IMR-90 (cell line): ENCODE results near the gene SMCHD1. TPM values are rescaled to one million over a fixed set of nuclear protein-coding genes. Genes with fewer than 3 reads are reported as not detected.

ENCODE experiments used
- ATAC-seq: fragments of 200-7000 bp; cut with Tn5 transposase; 2 replicates; pipeline ENCODE4 v1.9.1; 2020; ENCODE audit warnings: low read depth, mild to moderate bottlenecking, moderate library complexity
- BruUV-seq: library from RNA; stranded (reverse); fragments of 400-500 nt; replicated peaks from 2 replicates; lab custom pipeline; 2021; lab: Mats Ljungman, UMichigan
- CTCF ChIA-PET: fragments of 300-600 bp; formaldehyde crosslinking; extraction: SDS; loops from one replicate; lab custom pipeline; 2021; ENCODE audit warnings: antibody characterized with exemption; lab: Yijun Ruan, JAX
- POLR2A ChIA-PET: fragments of 300-600 bp; sonication (Branson Sonifier 250); formaldehyde crosslinking; loops from one replicate; lab custom pipeline; 2022; ENCODE audit warnings: antibody characterized with exemption; ENCODE audit not compliant: unreplicated experiment; lab: Charles Lee
- DNase-seq: peaks from one replicate; pipeline ENCODE4 v3.0.0; 2013
- H2AFZ ChIP-seq: replicated peaks from 2 replicates; pipeline ENCODE3; 2013; ENCODE audit warnings: low read length, mild to moderate bottlenecking; ENCODE audit not compliant: poor library complexity
- H2AK5ac ChIP-seq: 2 replicates; pipeline ENCODE4 v1.6.1; 2013; ENCODE audit warnings: low read depth, low read length, inconsistent platforms
- H2AK9ac ChIP-seq: replicated peaks from 2 replicates; pipeline ENCODE3; 2013; ENCODE audit warnings: mild to moderate bottlenecking, low read depth, low read length, moderate library complexity; ENCODE audit not compliant: poor library complexity
- H2BK120ac ChIP-seq: 2 replicates; pipeline ENCODE4 v1.6.1; 2013; ENCODE audit warnings: low read depth, low read length, inconsistent platforms
- H2BK15ac ChIP-seq: 3 replicates; pipeline ENCODE4 v1.6.1; 2013; ENCODE audit warnings: low read depth, low read length, inconsistent platforms
- H2BK20ac ChIP-seq: 2 replicates; pipeline ENCODE4 v1.6.1; 2013; ENCODE audit warnings: low read depth, mild to moderate bottlenecking, inconsistent platforms, low read length, moderate library complexity
- H2BK5ac ChIP-seq: 2 replicates; pipeline ENCODE4 v1.6.1; 2013; ENCODE audit warnings: mild to moderate bottlenecking, low read depth, low read length, inconsistent platforms; ENCODE audit not compliant: poor library complexity, severe bottlenecking
- H3K14ac ChIP-seq: replicated peaks from 2 replicates; pipeline ENCODE4 v1.6.1; 2013; ENCODE audit warnings: low read depth, low read length, inconsistent platforms
- H3K18ac ChIP-seq: 2 replicates; pipeline ENCODE4 v1.6.1; 2013; ENCODE audit warnings: low read depth, low read length, control low read depth
- H3K23ac ChIP-seq: 2 replicates; pipeline ENCODE4 v1.6.1; 2013; ENCODE audit warnings: low read depth, low read length, inconsistent platforms
- H3K27ac ChIP-seq: 2 replicates; pipeline ENCODE4 v1.5.1; 2013; ENCODE audit warnings: mild to moderate bottlenecking, control low read depth, low read length; ENCODE audit not compliant: insufficient read depth
- H3K27me3 ChIP-seq: 2 replicates; pipeline ENCODE4 v1.6.1; 2013; ENCODE audit warnings: low read length; ENCODE audit not compliant: control insufficient read depth, insufficient read depth
- H3K36me3 ChIP-seq: 2 replicates; pipeline ENCODE4 v1.6.1; 2013; ENCODE audit warnings: low read length, mixed read lengths; ENCODE audit not compliant: control insufficient read depth, insufficient read depth
- H3K4ac ChIP-seq: 2 replicates; pipeline ENCODE4 v1.6.1; 2013; ENCODE audit warnings: low read depth, low read length, inconsistent platforms
- H3K4me1 ChIP-seq: 2 replicates; pipeline ENCODE4 v1.6.1; 2013; ENCODE audit warnings: low read length, mixed read lengths; ENCODE audit not compliant: control insufficient read depth, insufficient read depth
- H3K4me2 ChIP-seq: 2 replicates; pipeline ENCODE4 v1.6.1; 2013; ENCODE audit warnings: low read depth, mild to moderate bottlenecking, control low read depth, low read length, moderate library complexity
- H3K4me3 ChIP-seq: 2 replicates; pipeline ENCODE4 v1.5.1; 2013; ENCODE audit warnings: low read depth, mild to moderate bottlenecking, control low read depth, low read length, moderate library complexity; ENCODE audit not compliant: insufficient read depth
- H3K56ac ChIP-seq: 2 replicates; pipeline ENCODE4 v1.6.1; 2013; ENCODE audit warnings: low read length, inconsistent platforms; ENCODE audit not compliant: insufficient read depth; ENCODE audit errors: extremely low read depth
- H3K79me1 ChIP-seq, 2 experiments: 2 replicates each; pipeline ENCODE4 v1.6.1; 2013; ENCODE audit warnings: low read length in 2 of 2, inconsistent platforms in 1 of 2, low read depth in 1 of 2
- H3K9ac ChIP-seq: 2 replicates; pipeline ENCODE4 v1.6.1; 2013; ENCODE audit warnings: low read depth, low read length, control low read depth
- H3K9me1 ChIP-seq: 2 replicates; pipeline ENCODE4 v1.6.1; 2013; ENCODE audit warnings: low read length, inconsistent platforms; ENCODE audit not compliant: insufficient read depth
- H3K9me3 ChIP-seq: 2 replicates; pipeline ENCODE4 v1.6.1; 2013; ENCODE audit warnings: low read length; ENCODE audit not compliant: control insufficient read depth, insufficient read depth
- H4K20me1 ChIP-seq: 2 replicates; pipeline ENCODE4 v1.6.1; 2013; ENCODE audit warnings: low read length, inconsistent platforms; ENCODE audit not compliant: insufficient read depth
- H4K5ac ChIP-seq: 2 replicates; pipeline ENCODE4 v1.6.1; 2013; ENCODE audit warnings: mild to moderate bottlenecking, low read depth, low read length, control low read depth
- H4K8ac ChIP-seq, 2 experiments: 2 replicates each; pipeline ENCODE4 v1.6.1; 2013; ENCODE audit warnings: low read depth in 2 of 2, low read length in 2 of 2, control low read depth in 1 of 2, inconsistent platforms in 1 of 2
- H4K91ac ChIP-seq: 2 replicates; pipeline ENCODE4 v1.6.1; 2013; ENCODE audit warnings: low read depth, low read length, inconsistent platforms; ENCODE audit not compliant: insufficient read depth
- ELK1 ChIP-seq: fragments of 150-350 bp; IDR thresholded peaks from 2 replicates; pipeline ENCODE4 v1.6.1; 2016; ENCODE audit warnings: low read depth, mild to moderate bottlenecking, low read length, moderate library complexity, borderline replicate concordance
- FOS ChIP-seq: fragments of 150-350 bp; IDR thresholded peaks from 2 replicates; pipeline ENCODE4 v1.6.1; 2016; ENCODE audit warnings: low read depth, low read length
- RFX5 ChIP-seq: IDR thresholded peaks from 2 replicates; pipeline ENCODE4 v1.8.0; 2012; ENCODE audit warnings: low read depth, mild to moderate bottlenecking, low read length, moderate library complexity
- USF2 ChIP-seq: fragments of 150-350 bp; IDR thresholded peaks from 2 replicates; pipeline ENCODE4 v1.6.1; 2017; ENCODE audit warnings: mild to moderate bottlenecking, antibody characterized with exemption, low read length, low read depth
- WGBS, 2 experiments: methylation state at CpG; one replicate each; pipeline versions ENCODE4 v1.1.5 to v1.1.7; 2013; ENCODE audit warnings: missing lambda C conversion rate in 2 of 2; ENCODE audit not compliant: insufficient read length in 1 of 2; ENCODE audit errors: extremely low coverage in 2 of 2; 5-methylcytosine and 5-hydroxymethylcytosine counted together
- dilution Hi-C: fragments of 300-500 bp; cut with HindIII; formaldehyde crosslinking; loops from one replicate; pipeline ENCODE4 v1.14.3; 2018; ENCODE audit warnings: low sequenced_read_pairs; ENCODE audit not compliant: unreplicated experiment
- in situ Hi-C: fragments of 300-500 bp; cut with MboI; formaldehyde crosslinking; loops from 3 replicates; pipeline ENCODE4 v1.14.3; 2019; ENCODE audit warnings: low sequenced_read_pairs, inconsistent platforms, mixed read lengths
- intact Hi-C: fragments of 100-400 bp; cut with micrococcal nuclease; formaldehyde crosslinking; loops from 2 replicates; pipeline ENCODE4 v1.10.0; 2022
- polyA plus RNA-seq, 3 experiments: library from polyadenylated mRNA; depleted of rRNA; stranded (reverse); fragments of >200 nt; gene quantifications; 2 replicates each; pipeline ENCODE4 v1.2.3, GENCODE V29; 2012; ENCODE audit warnings: low replicate concordance in 1 of 3
- total RNA-seq: library from RNA; depleted of rRNA; stranded (reverse); fragments of >200 nt; gene quantifications from 2 replicates; pipeline ENCODE4 v1.2.3, GENCODE V29; 2012

Gene SMCHD1
- total and polyA plus RNA-seq, 2 of the 4 experiments (the other 2 are of a cell fraction) = 14.8 to 47.3 TPM

- H2BK5ac ChIP-seq = no peak overlapping the region
- H2BK15ac ChIP-seq = no peak overlapping the region
- no peaks in the 10 kb centered on the region for H3K79me1 ChIP-seq
- in situ Hi-C loops (no loop called here), intact Hi-C loops (no loop called here), dilution Hi-C loops (no loop called here)
- H3K14ac ChIP-seq = no peak overlapping the region
- no peak overlapping the region for H3K27ac ChIP-seq
- no peak overlapping the region for H4K8ac ChIP-seq
- ChIA-PET CTCF (no interaction called here), POLR2A (no interaction called here)
- H4K91ac ChIP-seq = no peak overlapping the region
- H3K4ac ChIP-seq = no peak overlapping the region
- WGBS, 2 experiments = no CpG with 5 or more reads among the region's 6 CpGs
- H3K4me1 ChIP-seq = peaks cover 2% of the 10 kb centered on the region; the same call in 1 of the 2 replicates
- no peaks in the 10 kb centered on the region for H4K20me1 ChIP-seq
- no peak overlapping the region for H3K23ac ChIP-seq
- no peak overlapping the region for H2AFZ ChIP-seq
- no peak overlapping the region for H2AK5ac ChIP-seq
- ATAC-seq (no peak), DNase-seq (no peak)
- H2BK20ac ChIP-seq = no peak overlapping the region
- no peak overlapping the region for H3K56ac ChIP-seq
- no peak overlapping the region for H3K18ac ChIP-seq
- no peak overlapping the region for H3K4me2 ChIP-seq
- H3K9me1 ChIP-seq = no peaks in the 10 kb centered on the region
- H3K4me3 ChIP-seq = no peak overlapping the region
- no peaks in the 10 kb centered on the region; the same call in 1 of the 2 replicates for H3K9me3 ChIP-seq
- no peak overlapping the region for H2BK120ac ChIP-seq
- H3K27me3 ChIP-seq = peaks cover 57% of the 10 kb centered on the region
- no peak overlapping the region for H3K9ac ChIP-seq
- BruUV-seq = no TSS peak
- TF ChIP-seq ELK1 = no peak
- no peak for TF ChIP-seq FOS
- no peak for TF ChIP-seq RFX5
- no peak for TF ChIP-seq USF2
- H4K5ac ChIP-seq = no peak overlapping the region
- H2AK9ac ChIP-seq = no peak overlapping the region
- no peaks in the 10 kb centered on the region for H3K36me3 ChIP-seq
These were observed 187.6 kb downstream of the SMCHD1 start for GRCh38 chr18:2843146-2843545.
